Heart left ventricle (tissue), 13 donors: ENCODE measurements around the gene ABTB1.

ENCODE experiments used
- CTCF ChIP-seq, 12 donors: fragments of 200-600 bp; sonication (generic) in 4 of 12; IDR thresholded peaks; one replicate each; pipeline versions ENCODE4 v1.5.0 to v1.8.0; 2018 to 2022; ENCODE audit warnings: antibody characterized with exemption in 12 of 12, mild to moderate bottlenecking in 5 of 12
- POLR2A ChIP-seq, 2 donors: fragments of 450-650 bp; IDR thresholded peaks; one replicate each; pipeline ENCODE4 v1.6.1; 2017; ENCODE audit warnings: antibody characterized with exemption in 2 of 2, mild to moderate bottlenecking in 2 of 2, moderate library complexity in 2 of 2
- donor health status: ischemic (EF 13 %, LVEDD 7.1; RV severe dilation, severe dysfunction).
- donor health status: DM: no; HTN: yes; CAD: no.
- donor health status: DM: no; HTN: no; CAD: no.
- donor health status: ischemic (EF 25% LVEDD 6.9; RV normal size, moderate dysfunction).
- donor health status: ischemic (EF 25% LVEDD 5.7; RV mildly dilated, moderate dysfunction).
- donor health status: ischemic (EF 35%, LVEDD 5.7; RV mildly dilated, moderate dysfunction).
- donor health status: nonischemic (EF 11% LVEDD 7.7; RV severe dilation, severe dysfunction).
- donor health status: DM: yes; HTN: yes; CAD: no.
- donor health status: PGD.
- donor health status: ischemic (EF 29% LVEDD 5.4; RV normal size, mild dysfunction).
- donor health status: nonischemic (EF 23%, LVEDD 6.1; RV moderate dilation, normal function).

- TF ChIP-seq CTCF (IDR thresholded peaks at IDR 0.05) (no peak), POLR2A (IDR thresholded peaks at IDR 0.05) (no peak)
Measured at GRCh38 chr3:127668906-127669305, 3.8 kb upstream of the ABTB1 start.
